ENCODE measurements around the gene GUCA2B. TPM values are rescaled to one million over a fixed set of nuclear protein-coding genes. Genes with fewer than 3 reads are reported as not detected.

The GUCA2B gene
- total RNA-seq, 1 experiment from 2014 or later, result not detected

DNA sequence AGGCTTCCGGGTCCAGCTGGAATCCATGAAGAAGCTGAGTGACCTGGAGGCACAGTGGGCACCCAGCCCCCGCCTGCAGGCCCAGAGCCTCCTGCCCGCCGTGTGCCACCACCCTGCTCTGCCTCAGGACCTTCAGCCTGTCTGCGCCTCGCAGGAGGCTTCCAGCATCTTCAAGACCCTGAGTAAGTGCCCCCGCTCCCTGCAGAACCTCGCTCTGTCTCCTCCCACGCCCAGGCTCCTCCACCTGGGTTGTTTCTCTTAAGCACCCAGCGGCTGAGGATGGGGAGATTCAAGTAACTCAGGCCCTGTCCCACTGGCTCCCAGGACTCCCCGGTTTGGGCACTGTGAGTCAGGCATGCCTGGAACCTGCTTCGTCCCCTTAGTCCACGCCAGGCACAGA lies 1.5 kb downstream of the GUCA2B start:
- H4K5ac ChIP-seq (ENCODE audit: insufficient read length, low read depth, low read length), result no peak overlapping the region
- no peaks in the 10 kb centered on the region; a peak in 1 of 7 replicates for H3K36me3 Mint-ChIP-seq (ENCODE audit: insufficient read depth in 1 of 3, low read depth in 3 of 3)
- H4K20me1 ChIP-seq (ENCODE audit: control insufficient read depth, insufficient read depth, insufficient read length), result no peaks in the 10 kb centered on the region
- H3K23me2 ChIP-seq (ENCODE audit: insufficient read length, low read depth, low read length, poor library complexity, severe bottlenecking), result no peaks in the 10 kb centered on the region
- no CpG with 5 or more reads among the region's 13 CpGs for WGBS (ENCODE audit: extremely low coverage, insufficient read length, low lambda C conversion rate)
- no peak for DNase-seq
- H3T11ph ChIP-seq (ENCODE audit: low read length), result no peak overlapping the region
- no peak overlapping the region for H4K8ac ChIP-seq (replicated peaks; ENCODE audit: insufficient read length, low read depth, low read length)
- no peaks in the 10 kb centered on the region for H3K9me3 Mint-ChIP-seq
- H3K4ac ChIP-seq (ENCODE audit: low read depth, low read length), result no peak overlapping the region
- no peak overlapping the region for H3K9ac ChIP-seq (ENCODE audit: extremely low read depth, insufficient read length, low read length)
- H3K79me1 ChIP-seq (ENCODE audit: insufficient read depth, low read depth, low read length, poor library complexity, severe bottlenecking), result no peaks in the 10 kb centered on the region
- H2BK5ac ChIP-seq (ENCODE audit: insufficient read length, low read length), result no peak overlapping the region
- no peaks in the 10 kb centered on the region for H3K27me3 ChIP-seq (ENCODE audit: insufficient read depth, low read length)
- H3K79me2 ChIP-seq (ENCODE audit: insufficient read depth, low read length), result no peaks in the 10 kb centered on the region
- H3K4me2 ChIP-seq (ENCODE audit: insufficient read depth, insufficient read length, low read length), result no peak overlapping the region
- H3K23ac ChIP-seq (ENCODE audit: insufficient read length, low read depth, low read length), result no peak overlapping the region
- H2BK12ac ChIP-seq (ENCODE audit: insufficient read length, low read depth, low read length), result no peak overlapping the region
- H2BK15ac ChIP-seq (ENCODE audit: low read depth, low read length), result no peak overlapping the region
- H3K9me3 ChIP-seq (ENCODE audit: control insufficient read depth, low read depth, low read length), result no peaks in the 10 kb centered on the region
- H3K27ac ChIP-seq (ENCODE audit: insufficient read length, low read depth, low read length), result no peak overlapping the region
- no peak overlapping the region for H3K18ac ChIP-seq (ENCODE audit: insufficient read length, low read depth, low read length)
- no peaks in the 10 kb centered on the region for H3K4me1 ChIP-seq (ENCODE audit: insufficient read depth, low read length)
- H2AFZ ChIP-seq (ENCODE audit: low read length), result no peak overlapping the region
- H3K14ac ChIP-seq (ENCODE audit: insufficient read depth, low read length), result no peak overlapping the region; the same call in 1 of the 2 replicates
- no peak overlapping the region for H3K56ac ChIP-seq (ENCODE audit: insufficient read length, low read depth, low read length)
- H4K91ac ChIP-seq (ENCODE audit: insufficient read length, low read depth, low read length), result no peak overlapping the region
- peaks cover 12% of the 10 kb centered on the region for H3K27me3 Mint-ChIP-seq (ENCODE audit: low read depth)
- H3K4me1 Mint-ChIP-seq, result no peaks in the 10 kb centered on the region
- no peak overlapping the region; a peak in 1 of 7 replicates for H3K27ac Mint-ChIP-seq
- no peak overlapping the region for H3K4me3 Mint-ChIP-seq
- no peak overlapping the region for H2BK20ac ChIP-seq (ENCODE audit: low read depth, low read length, poor library complexity, severe bottlenecking)
- H2BK120ac ChIP-seq (ENCODE audit: low read depth, low read length, poor library complexity, severe bottlenecking), result no peak overlapping the region
- TF ChIP-seq CTCF (conservative IDR thresholded peaks at IDR 0.05), result no peak
- no peak overlapping the region for H2AK5ac ChIP-seq (ENCODE audit: insufficient read length, low read length)
